GM19099 (cell line): Measurements from ENCODE around the gene SAMD13.

Experiments used
- POLR2A ChIP-seq: IDR thresholded peaks from 3 replicates; pipeline ENCODE4 v1.6.1; 2011; ENCODE audit warnings: low read depth; ENCODE audit not compliant: insufficient read length; ENCODE audit errors: extremely low read depth

The SAMD13 gene

GRCh38 chr1:84301785-84302385 lies 377 bp downstream of the SAMD13 start:
- no peak for TF ChIP-seq POLR2A

GRCh38 chr1:84303314-84303830 lies 1.9 kb downstream of the SAMD13 start:
- no peak for TF ChIP-seq POLR2A

- no peak for TF ChIP-seq POLR2A
Observed at GRCh38 chr1:84307398-84307797, 5.9 kb downstream of the SAMD13 start.

DNA sequence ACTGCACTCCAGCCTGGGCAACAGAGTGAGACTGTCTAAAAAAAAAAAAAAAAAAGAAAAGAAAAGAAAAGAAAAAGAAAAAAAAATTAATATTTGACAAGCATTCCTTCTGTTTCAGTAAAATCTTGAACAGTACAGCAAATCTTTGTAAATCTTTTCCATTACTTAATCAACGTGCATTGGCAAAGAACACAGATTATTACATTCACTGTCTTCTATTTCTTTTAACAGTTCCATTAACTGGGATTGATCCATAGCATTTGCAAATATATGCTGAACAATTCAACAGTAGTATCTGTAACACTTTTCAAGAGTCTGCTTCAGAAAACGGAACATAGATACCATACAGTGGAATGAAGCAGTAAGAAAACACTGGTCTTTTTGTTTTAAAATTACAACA lies 9.8 kb downstream of the SAMD13 start:
- no peak for TF ChIP-seq POLR2A

GRCh38 chr1:84319662-84320061 lies 18.2 kb downstream of the SAMD13 start:
- no peak for TF ChIP-seq POLR2A

DNA sequence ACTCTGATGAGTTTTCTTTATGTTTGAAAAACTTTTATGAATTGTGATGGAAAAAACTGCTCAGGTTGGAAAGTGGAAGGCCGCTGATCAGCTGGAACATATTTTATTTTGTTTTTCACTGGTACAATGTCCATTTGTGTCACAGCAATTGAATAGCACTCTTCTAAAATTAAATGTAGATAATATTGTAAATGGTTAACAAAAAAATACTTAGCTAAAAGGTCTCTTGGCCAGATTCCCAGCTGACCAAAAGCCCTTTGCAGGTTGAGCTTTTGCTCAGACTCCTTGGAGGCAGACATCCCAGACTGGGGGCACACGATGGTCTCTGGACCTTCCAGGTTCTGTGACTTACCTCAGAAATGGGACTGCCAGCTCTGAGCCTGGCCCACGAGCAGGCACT lies 26.3 kb downstream of the SAMD13 start:
- no peak for TF ChIP-seq POLR2A

- no peak for TF ChIP-seq POLR2A
Observed at GRCh38 chr1:84330125-84330984, 28.8 kb downstream of the SAMD13 start.

- no peak for TF ChIP-seq POLR2A
Observed at GRCh38 chr1:84339503-84339902, 38.0 kb downstream of the SAMD13 start.

GRCh38 chr1:84344286-84344685 lies 42.8 kb downstream of the SAMD13 start:
- no peak for TF ChIP-seq POLR2A

DNA sequence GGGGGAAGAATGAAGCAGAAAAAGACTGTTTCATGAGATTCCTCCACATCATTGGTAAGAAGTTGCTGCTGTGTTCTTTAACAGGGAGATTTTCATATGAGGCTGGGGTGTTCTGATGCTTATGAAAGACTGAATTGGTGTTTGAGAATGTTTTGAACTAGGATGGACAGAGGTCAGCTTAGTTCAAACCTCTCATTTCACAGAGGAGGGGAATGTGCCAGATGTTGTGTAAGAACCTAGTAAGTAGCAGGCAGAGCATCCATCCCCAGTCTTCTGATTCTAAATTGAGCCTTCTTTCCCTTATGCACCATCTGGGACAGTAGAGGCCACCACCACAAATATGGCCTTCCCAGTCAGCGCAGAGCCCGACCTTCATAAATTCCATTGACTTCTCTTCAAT lies 43.7 kb downstream of the SAMD13 start:
- TF ChIP-seq POLR2A = no peak

DNA sequence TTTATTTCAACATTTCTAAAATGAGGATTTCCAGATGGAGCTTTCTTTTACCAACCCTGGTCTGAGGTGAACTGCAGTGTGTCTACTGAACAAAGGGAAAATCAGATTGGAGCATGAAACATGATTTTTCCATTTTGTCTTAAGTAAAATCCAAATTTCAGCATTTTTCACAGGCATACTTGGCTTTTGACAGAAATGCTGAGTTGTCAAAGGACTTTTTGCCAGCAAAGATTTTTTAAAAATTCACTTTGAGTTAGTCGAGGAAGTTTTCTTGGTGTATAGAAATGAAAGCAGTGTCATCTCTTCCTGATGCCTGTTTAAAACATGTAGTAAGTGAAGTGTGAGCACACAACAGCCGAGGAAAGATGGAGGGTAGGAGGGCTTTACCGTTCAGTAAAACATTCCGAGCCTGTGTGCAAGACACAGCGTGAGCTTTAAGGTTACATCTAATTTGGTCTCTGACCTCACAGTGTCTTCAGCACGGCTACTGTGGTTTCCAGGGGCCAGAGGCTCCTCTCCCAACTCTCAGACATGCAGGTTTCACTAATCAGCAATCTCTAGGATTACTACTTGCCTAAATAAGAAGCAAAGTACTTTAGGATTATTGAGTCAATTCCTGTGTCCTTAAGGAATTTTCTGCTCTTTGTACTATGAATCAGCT lies 45.9 kb downstream of the SAMD13 start:
- no peak for TF ChIP-seq POLR2A

DNA sequence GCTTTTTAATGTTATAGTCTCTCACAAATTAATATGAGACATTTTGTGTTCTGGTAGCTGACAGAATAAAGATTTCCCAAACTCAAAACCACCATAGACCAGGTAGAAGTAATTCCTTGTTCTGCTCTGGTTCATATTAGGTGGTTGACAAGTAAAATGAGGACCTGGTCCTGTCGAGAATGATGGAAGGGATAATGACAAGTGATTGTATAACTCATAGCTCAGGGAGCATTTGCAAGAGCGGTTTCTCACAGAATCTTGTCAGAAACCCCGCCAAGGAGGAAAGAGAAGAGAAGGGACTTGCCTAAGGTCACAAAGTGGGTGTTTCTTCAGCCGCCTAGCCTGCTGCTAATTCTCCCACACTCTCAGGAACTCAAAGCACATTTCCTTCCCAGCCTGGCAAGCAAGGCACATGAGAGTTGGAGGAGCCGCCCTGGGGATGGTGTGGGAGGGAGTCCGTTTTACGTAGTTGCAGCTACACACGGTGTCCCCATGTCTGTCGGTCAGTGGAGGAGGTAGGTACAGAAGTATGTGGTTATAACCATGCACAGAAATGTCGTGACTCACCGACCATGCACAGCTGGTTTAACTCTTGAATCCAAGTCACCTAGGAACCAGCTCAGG lies 46.5 kb downstream of the SAMD13 start:
- TF ChIP-seq POLR2A = no peak

DNA sequence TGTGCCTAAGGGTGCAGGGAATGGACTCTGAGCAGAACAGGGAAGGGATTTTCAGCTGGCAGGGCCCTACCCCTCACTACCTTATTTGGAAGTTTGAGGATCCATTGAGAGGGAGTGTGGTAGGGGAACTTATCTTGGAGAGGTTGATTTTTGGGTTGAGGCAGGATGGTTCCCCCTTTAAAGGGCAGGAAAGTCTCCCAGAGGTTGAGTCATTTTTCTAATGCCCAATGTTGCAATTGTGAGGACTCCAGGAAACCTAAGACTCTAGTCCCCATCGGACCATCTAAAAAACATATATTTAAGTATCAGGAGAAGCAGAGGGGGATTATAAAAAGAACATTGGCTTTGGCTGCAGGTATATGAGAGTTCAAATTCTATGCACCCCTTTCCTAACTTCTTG lies 47.3 kb downstream of the SAMD13 start:
- TF ChIP-seq POLR2A = no peak

DNA sequence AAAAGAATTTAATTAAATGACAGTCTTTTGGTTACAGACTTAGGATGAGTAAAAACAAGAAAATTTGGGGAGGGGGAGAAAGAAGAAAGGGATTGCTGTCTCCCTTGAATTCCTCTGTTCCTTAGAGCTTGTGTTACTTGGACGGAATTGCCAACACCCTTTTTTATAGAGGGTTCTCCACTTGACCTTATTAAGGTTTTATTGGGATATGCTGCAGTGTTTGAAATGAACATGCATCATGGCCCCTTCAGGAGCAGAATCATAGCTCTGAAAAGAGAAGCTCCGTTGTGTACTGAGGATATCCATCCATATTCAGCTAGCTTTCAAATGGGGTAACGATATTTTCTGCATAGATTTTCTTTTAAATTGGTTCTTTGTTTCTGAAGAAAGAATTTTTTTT lies 48.6 kb downstream of the SAMD13 start:
- TF ChIP-seq POLR2A = no peak

DNA sequence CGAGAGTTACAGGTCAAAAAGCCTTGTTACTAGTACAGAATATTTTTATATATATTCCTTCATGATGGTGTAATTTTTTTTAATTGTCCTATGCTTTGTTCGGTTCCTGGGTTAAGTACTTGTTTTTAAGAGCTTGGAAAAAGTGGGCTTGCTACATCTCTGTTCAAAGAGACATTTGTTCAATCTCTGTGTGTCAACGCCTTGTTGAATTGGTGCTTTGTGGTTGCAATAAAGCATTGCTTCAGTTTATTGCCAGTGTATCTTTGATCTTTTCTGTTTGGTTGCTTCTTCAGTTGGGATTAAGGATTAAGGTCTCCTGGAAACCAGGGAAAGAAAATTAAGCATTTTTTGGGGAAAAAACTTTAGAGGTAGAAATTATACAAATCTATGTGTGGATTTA lies 49.0 kb downstream of the SAMD13 start:
- TF ChIP-seq POLR2A = no peak
